ENCODE measurements around the gene ASAH2. TPM values are rescaled to one million over a fixed set of nuclear protein-coding genes. Genes with fewer than 3 reads are reported as not detected.
"Not testable (repeated sequence)": the region's sequence is repeated elsewhere in the genome, so short reads cannot be mapped to it uniquely, and the experiment has no call there.

ASAH2 gene
- 0.06 and 0.46 TPM in 2 replicates for total RNA-seq (2014; rRNA removed; shearing (Covaris generic))

DNA sequence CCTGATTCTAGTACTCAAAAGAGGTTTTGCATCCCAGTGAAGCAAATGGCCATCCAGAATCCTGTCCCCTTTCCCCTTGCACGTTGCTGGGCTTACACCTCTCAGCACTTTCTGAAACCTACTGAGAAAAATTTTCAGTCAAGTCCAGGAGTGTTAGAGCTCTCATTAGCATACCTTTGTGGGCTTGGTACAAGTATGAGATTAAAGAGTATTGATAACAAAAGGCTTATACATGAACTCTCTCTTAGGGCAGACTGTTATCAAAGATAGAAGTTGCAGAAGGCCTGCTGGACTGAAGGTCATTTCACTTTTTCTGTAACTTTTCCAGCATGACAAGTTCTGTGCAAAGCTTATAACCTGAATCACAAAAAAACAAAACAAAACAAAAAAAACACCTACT lies at the start of gene ASAH2:
Gene ASAH2, minus strand, starts transcription at position 123 of the 400 bp plus-strand sequence. CDS start 2,906 bp downstream, outside the sequence.
- no peak for DNase-seq (ENCODE audit: low read depth)

DNA sequence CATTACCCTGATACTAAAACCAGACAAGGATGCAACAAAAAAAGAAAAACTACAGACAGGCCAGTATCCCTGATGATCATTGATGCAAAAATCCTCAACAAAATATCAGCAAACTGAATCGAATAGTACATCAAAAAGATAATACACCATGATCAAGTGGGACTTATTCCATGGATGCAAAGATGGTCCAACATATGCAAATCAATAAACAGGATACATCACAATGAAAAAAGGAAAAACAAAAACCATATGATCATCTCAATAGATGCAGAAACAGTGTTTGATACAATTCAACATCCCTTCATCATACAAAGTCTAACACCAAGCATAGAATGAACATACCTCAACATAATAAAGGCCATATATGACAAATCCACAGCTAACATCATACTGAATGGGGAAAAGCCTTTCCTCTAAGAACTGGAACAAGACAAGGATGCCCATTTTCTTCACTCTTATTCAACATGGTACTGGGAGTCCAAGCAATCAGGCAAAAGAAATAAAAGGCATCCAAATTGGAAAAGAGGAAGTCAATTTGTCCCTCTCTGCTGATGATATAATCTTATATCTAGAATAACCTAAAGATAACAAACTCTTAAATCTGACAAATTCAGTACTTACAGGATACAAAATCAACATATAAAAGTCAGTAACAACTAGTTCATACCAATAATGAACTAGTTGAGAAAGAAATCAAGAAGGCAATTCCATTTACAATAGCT lies 48.8 kb upstream of the ASAH2 start:
- DNase-seq (ENCODE audit: low read depth), result no peak

DNA sequence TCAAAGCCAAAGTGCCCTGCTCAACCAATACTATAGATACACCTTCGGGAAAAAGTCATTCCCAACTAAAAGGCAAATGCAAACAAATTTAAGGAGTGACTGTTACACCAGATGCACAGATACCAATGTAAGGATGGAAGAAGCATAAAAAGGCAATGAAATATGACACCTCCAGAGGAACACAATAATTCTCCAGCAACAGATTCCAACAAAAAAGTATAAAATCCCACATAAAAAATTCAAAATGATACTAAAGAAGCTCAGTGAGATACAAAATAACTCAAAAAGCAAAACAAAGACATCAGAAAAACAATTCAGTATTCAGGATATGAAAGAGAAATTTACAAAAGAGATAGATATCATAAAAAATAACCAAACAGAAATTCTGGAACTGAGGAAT lies 44.1 kb upstream of the ASAH2 start:
- DNase-seq (ENCODE audit: low read depth), result no peak

DNA sequence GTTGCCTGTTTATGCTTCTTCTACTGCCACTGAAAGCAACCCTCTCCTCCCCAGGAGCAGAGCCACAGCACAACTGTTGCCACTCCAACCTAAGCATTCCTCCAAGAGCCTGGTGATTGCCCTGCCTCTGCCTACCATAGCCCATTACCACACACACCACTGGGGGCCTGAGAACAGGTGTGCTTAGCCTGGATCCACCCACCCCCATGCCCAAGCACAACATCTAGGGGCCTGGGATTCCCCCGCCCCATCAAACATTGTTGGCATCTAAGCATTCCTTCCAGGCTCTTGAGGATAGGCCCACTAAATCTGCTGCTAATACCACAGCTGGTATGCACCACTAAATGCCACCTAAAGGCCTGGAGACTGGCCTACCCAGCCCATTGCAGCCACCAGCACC lies 43.3 kb upstream of the ASAH2 start:
- DNase-seq (ENCODE audit: low read depth), result no peak

DNA sequence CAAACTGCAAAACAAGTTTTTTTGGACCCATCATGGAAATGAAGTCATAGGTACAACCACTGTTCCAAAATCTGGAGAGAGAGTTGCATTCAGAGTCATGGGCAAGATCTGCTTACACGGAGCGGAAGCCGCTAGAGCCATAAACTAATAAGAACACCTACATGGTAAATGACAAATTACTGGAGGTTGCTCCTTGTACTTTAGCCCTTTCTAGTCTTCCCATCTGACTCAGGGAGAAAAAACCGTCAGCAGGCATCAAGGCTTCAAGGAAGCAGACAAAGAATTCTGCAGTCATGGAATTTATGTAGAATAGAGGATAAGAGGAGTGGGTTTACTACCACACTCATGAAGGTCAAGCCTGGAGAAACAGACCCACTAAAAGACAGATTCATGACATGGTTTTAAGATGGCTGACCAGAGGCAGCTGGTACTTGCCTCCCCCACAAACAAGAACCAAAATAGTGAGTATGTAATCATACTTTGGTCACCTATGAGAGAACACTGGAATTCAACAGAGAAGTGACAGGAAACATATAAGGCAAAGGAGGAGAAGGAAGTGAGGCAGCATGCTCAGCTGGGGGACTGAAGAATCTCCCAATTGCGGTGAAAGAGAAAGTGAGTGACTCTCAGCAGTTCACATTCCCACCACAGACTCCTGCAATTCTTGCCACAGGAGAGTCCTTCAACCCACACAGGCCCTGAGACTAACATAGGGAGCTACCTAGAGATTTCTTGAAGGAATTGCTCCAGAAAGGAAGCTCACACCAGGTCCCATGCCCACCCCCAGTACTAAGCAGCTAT lies 42.4 kb upstream of the ASAH2 start:
- no peak for DNase-seq (ENCODE audit: low read depth)

DNA sequence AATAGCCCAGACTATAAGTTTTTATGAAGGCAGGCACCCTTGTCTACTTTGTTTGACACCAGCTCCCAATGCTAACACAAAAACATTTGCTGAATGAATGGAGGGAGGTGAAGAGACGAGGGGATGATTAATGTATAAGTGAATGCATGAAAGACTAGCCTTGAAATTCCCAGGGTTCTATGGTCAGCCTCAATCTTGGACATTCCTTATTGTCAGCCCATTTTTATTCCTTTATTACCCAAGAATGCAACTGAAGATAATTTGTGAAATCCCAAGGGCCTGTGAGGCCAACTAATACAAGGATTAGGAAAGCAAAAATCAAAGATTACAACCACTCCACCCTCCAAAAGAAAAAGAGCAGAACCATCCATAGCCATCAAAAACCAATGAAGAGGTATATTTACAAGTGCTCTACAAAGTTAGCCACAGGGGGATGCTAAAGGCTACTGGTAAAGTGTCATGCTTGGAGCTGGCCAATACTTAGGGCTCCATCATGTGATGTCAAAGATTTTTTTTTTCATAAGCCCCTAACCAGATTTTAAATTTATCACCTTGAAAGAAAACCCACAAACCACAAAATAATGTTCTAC lies 40.0 kb upstream of the ASAH2 start:
- peak; percentile 7 for DNase-seq (ENCODE audit: low read depth)

DNA sequence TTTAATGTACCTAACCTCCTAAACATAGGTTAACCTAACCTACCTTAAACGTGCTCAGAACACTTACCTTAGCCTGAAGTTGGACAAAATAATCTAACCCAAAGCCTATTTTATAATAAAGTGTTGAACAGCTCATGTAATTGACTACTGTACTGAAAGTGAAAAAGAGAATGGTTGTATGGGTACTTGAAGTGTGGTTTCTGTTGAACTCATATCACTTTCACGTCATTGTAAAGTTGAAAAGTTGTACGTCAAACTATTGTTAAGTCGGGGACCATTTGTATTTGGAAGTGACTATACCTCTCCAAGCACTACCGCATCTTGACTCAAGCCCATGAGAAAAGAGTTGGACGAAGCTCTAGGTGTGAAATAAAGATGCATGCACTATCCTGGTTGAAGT lies 37.9 kb upstream of the ASAH2 start:
- no peak for DNase-seq (ENCODE audit: low read depth)

DNA sequence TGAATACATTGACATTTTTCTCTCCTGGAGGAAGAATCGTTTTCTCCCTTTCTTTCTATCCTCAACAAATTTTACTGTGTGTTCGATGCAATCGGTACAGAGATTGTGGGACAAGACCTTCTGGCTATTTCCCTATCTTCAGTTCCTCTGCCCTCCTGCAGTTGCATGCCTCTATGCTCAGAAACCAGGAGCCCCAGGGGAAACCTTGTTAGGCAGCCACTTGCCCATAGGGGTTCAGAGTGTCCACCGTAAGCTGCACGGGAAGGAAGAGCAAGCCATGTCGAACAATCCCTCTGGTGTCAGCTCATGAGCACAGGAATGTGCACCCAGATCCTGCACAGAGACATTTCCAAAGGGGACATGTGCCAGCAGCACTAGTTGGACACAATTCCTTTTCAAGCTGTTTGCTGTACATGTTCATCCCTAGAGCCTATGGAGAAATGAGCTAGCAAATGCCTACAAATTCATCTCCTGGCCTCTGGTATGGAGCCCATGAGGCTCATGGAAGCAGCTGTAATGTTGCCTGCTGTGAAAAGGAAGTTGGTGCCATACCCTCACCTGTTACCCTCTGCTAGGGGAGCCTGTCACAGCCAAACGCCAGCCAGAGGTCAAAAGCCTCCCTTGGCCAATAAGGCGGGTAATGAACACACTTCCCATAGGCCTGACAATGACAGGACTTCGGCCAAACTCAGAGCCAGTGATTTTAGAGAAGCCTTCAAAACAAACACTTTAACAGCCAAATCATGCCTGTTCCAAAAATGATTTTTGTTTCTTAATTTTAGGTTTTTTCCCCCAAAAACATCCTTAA lies 35.9 kb upstream of the ASAH2 start:
- DNase-seq (ENCODE audit: low read depth), result no peak

DNA sequence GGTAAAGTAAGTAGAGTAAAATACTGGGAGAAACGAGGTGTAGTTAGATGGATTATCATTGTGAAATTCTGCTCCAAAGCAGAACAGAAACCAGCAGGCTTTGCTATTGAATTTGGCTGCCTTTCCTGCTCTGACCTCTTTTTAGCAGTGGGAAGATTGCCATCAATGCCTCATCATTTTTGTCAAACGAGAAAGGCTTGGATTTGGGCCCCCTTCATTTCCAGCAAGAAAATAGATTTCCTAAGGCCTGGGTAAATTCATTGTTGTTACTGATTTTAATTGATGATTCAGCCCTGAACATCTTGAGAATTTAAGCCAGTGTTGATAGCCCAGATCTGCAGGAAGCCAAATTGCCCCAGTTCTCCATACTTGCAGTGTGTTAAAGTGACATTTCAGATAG lies 35.2 kb upstream of the ASAH2 start:
- no peak for DNase-seq (ENCODE audit: low read depth)

DNA sequence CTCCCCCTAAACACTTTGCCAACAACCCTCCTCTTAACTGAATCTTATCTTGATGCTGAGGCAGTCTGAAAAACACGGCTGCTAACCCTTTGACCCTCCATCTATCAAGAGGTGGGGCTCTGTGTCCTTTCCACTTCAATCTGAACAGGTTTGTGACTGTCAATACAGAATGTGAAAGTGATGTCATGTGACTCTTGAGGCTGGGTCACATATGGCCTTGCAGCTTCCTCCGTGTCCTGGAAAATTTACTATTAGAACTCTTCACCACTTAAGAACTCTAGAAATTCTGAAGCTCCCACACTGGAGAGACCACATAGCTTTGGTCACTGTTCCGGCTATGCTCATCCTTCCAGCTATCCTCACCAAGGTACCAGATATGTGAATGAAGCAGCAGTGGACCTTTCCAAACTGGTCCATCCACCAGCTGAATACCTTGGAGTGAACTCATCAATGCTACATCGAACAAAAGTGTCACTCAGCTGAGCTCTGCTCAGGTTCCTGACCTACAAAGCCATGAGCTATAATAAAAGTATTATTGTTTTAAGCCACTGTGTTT lies 30.7 kb upstream of the ASAH2 start:
- DNase-seq (ENCODE audit: low read depth), result no peak

DNA sequence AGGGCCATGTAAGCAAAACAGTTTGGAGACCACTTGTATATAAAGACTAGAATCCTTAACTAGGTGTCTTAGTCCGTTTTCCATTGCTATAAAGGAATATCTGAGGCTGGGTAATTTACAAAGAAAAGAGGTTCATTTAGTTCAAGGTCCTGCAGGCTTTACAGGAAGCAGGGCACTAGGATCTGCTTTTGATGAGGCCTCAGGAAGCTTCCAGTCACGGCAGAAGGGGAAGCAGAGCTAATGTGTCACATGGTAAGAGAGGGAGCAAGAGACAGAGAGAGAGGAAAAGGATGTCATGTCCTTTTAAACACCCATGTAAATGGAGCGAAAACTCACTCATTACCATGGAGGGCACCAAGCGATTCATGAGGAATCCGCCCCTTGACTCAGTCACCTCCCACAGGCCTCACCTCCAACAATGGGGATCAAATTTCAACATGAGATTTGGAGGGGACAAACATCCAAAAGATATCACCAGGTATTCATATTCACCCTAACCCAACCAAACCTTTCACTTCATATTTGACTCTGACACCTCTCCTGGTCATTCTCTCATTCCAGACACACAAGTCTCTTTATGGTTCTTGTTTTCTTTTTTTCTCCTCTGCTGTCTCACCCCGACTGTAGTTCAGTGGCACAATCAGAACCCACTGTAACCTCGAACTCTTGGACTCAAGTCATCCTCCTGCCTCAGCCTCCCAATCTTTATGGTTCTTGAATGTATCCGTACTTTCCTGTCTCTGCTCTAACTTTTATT lies 30.1 kb upstream of the ASAH2 start:
- DNase-seq (ENCODE audit: low read depth), result no peak

DNA sequence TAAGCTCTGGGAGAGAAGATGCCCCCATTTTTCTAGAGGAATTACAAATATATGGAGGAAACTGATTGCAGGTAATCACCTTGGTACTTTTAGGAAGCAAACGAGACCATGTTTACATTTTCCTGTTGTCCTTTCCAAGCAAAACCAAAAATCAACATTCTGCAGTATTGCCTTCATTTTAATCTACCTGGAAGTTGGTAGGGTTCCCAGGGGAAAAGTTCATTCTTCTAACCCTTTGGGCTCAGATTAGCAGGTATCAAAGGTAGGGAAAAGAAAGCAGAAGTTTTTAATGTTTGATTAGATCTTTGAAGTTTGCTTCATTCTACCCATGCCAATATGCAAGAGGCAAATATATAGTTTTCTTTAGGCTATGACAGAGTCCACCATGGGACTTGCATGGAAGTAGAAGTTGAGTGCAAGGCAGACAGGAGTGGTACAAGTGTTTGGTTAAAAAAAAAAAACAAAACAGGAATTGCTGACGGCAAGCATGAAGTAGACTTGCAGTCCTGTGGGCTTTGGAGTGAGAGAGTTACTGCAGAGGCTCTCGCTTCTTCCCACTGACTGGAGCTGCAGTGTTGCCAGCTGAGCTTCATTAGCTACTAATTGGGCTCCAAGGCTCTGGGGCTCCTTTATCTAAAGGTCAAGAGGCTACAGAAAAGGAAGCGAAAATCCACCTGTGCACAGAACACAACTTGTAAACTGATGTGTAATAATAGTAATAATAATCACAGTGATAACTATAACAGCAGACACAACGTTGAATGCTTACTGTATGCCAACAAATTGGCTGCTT lies 28.9 kb upstream of the ASAH2 start:
- no peak for DNase-seq (ENCODE audit: low read depth)

DNA sequence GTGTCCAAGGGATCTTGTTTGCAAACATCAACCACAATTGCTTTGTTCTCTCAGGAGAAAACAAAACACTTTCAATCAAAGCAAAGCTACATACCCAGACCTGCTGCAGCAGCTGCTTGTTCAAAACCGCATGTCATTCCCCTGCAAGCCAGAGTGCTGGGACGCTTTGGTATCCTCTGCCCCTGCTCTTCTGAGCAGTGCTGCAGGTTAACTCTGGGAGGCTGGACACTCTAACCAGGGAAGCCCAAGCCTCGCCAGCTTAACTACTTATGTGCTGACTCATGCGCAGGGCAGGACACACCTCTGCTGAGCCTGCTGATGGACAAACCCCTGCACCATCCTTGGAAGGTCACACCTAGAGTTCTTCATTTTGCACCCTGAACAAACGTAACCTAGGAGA lies 28.2 kb upstream of the ASAH2 start:
- DNase-seq (ENCODE audit: low read depth), result peak; percentile 14

DNA sequence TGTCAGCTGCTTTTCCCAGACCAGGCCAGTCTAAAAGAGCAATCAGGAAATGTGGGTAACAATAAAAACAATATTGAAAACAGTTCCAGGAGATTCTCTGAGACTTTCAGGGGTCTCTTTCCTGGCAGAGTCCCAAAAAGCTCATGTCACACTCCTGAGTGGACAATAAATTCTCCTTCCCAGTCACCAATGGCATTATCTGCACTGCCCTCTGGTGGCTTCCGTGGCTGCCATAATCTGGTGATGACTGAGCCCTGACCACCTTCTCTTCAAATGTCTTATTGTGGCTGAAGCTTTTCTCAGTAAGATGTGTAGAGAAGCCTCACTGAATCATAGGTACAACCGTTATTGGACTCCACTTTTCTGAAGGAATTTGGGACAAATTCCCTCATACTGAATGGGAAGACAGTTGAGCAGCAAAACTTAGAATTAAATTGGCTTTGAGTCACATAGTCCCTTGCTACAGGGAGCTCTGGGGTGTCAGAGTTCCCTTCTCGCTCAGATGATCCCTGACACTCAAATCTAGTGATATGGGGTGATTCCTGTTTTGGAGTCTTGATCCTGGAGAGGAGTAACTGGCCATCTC lies 24.4 kb upstream of the ASAH2 start:
- peak; percentile 19 for DNase-seq (ENCODE audit: low read depth)

DNA sequence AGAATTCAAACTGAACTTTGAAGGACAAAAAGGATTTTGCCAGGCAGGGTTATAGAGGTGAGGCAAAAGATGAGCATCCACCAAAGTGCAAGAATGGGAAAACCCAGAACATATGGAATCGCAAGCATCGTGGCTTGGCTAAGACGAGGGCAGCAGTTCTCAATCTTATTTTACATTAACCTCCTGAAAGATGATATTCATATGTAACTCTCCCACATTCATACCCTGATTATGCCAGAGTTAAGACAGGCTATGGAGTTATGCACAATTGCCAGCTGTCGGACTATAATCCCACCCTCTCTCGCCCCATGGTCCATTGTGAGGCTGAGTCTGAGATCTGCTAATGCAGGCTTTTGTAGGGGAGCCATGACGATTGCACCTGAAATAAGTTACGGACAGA lies 21.2 kb upstream of the ASAH2 start:
- no peak for DNase-seq (ENCODE audit: low read depth)

DNA sequence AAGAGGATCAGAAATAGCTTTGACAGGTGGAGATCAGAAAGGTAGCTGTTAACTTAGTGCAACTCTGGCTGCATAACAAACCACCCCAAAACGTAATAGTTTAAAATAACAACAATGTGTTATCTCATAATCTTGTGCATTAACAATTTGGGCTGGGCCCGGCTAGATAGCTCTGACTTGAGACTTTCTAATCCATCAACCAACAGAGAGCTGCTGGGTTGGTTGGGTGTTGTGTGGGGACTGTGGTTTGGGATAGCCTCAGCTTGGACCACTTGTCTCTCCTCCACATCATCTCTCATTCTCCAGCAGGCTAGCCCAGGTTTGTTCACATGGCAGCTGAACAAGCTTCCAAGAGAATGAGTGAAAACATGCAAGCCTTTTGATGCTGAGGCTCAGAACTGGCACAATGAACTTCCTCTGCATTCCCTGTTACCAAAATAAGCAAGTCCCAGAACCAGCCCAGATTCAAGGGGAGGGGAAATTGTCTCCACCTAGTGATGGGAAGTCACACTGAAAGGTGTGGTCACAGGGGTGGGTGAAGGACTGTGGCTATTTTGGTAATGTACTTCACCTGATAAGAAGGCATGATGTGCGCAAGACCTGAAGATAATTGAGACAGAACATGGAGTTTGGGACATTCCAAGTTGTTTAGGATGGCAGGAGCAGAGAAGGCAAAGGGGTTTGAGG lies 20.4 kb upstream of the ASAH2 start:
- no peak for DNase-seq (ENCODE audit: low read depth)

DNA sequence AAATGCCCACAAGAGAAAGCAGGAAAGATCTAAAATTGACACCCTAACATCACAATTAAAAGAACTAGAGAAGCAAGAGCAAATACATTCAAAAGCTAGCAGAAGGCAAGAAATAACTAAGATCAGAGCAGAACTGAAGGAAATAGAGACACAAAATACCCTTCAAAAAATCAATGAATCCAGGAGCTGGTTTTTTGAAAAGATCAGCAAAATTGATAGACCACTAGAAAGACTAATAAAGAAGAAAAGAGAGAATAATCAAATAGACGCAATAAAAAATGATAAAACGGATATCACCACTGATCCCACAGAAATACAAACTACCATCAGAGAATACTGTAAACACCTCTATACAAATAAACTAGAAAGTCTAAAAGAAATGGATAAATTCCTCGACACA lies 16.6 kb upstream of the ASAH2 start:
- not testable (repeated sequence) for DNase-seq (ENCODE audit: low read depth)

DNA sequence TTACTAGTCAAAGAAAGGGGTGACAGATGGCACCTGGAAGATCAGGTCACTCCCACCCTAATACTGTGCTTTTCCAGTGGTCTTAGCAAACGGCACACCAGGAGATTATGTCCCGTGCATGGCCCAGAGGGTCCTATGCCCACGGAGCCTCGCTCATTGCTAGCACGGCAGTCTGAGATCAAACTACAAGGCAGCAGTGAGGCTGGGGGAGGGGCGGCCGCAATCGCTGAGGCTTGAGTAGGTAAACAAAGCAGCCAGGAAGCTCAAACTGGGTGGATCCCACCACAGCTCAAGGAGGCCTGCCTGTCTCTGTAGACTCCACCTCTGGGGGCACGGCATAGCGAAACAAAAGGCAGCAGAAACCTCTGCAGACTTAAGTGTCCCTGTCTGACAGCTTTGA lies 11.3 kb upstream of the ASAH2 start:
- DNase-seq (ENCODE audit: low read depth), result not testable (repeated sequence)

DNA sequence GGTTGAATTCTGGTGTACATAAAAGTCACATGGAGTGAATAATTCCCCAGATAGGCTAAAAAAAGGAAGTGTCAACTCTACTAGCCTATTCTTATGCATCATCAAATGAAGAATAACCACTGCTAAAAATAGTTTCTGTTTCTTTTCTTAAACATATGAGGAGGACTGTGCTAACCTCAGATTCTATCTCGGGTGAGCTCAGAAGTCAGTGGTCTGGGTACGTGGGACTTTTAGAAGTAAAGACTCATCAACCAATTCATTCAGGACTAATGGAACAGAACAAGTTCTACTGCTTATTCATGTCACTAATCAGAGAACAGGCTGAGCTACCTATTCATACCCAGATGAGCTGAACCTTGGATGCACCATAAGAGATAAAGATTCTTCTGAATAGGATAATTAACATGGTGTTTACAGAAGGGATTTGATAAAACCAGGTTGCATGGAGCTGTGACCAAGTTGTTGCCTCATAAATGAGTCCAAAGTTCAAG lies 9.5 kb upstream of the ASAH2 start:
- no peak for DNase-seq (ENCODE audit: low read depth)

All from Daoy (cell line).